GM12878 (cell line): ENCODE results near the gene THOC5. TPM values are rescaled to one million over a fixed set of nuclear protein-coding genes. Genes with fewer than 3 reads are reported as not detected.

ENCODE experiments used
- EGR1 ChIP-seq, 2 experiments: IDR thresholded peaks; 1 replicate in 1 of 2; 2 replicates in 1 of 2; pipeline ENCODE4 v1.6.1; 2011 to 2012; ENCODE audit warnings: low read depth in 2 of 2, low read length in 2 of 2, borderline replicate concordance in 1 of 2, mild to moderate bottlenecking in 1 of 2, moderate library complexity in 1 of 2
- HDAC2 ChIP-seq: fragments of 200-600 bp; sonication (generic); IDR thresholded peaks from 2 replicates; pipeline ENCODE4 v1.6.1; 2017
- KLF5 ChIP-seq: fragments of 450-650 bp; IDR thresholded peaks from 2 replicates; pipeline ENCODE4 v1.6.1; 2014; ENCODE audit warnings: mild to moderate bottlenecking; ENCODE audit not compliant: partially characterized antibody
- NFYB ChIP-seq: IDR thresholded peaks from 2 replicates; pipeline ENCODE4 v1.6.1; 2011; ENCODE audit warnings: low read depth, mild to moderate bottlenecking, low read length, improper control_type of control experiment, moderate library complexity; ENCODE audit not compliant: insufficient read depth
- NKRF ChIP-seq: fragments of 450-650 bp; conservative IDR thresholded peaks from 2 replicates; pipeline ENCODE4 v1.6.1; 2017; ENCODE audit warnings: mild to moderate bottlenecking, moderate library complexity
- RELA ChIP-seq: fragments of 450-650 bp; IDR thresholded peaks from 2 replicates; pipeline ENCODE4 v1.8.0; 2014; ENCODE audit warnings: borderline replicate concordance; ENCODE audit not compliant: partially characterized antibody
- SIN3A ChIP-seq: IDR thresholded peaks from 2 replicates; pipeline ENCODE4 v1.6.1; 2012; ENCODE audit warnings: low read depth, low read length, improper control_type of control experiment
- SRF ChIP-seq, 2 experiments: IDR thresholded peaks; 2 replicates each; pipeline ENCODE4 v1.6.1; 2011; ENCODE audit warnings: low read depth in 2 of 2, low read length in 2 of 2, mild to moderate bottlenecking in 1 of 2, moderate library complexity in 1 of 2
- TAF1 ChIP-seq: IDR thresholded peaks from 2 replicates; pipeline ENCODE4 v1.6.1; 2011; ENCODE audit warnings: mild to moderate bottlenecking, low read depth, low read length, borderline replicate concordance
- ZBTB33 ChIP-seq: fragments of 450-650 bp; IDR thresholded peaks from 2 replicates; pipeline ENCODE4 v1.6.1; 2017; ENCODE audit warnings: mild to moderate bottlenecking
- polyA plus RNA-seq, 11 experiments: library from polyadenylated mRNA; depleted of rRNA in 4 of 11; unstranded in 6 of 11; stranded (reverse) in 5 of 11; fragments of >200 nt; fragmentation: Nextera tagmentation in 4 of 11; fragmentation: Illumina TruSeq in 1 of 11; extraction: Ambion mirVana in 4 of 11; extraction: Trizol in 1 of 11; gene quantifications; 1 replicate in 1 of 11; 2 replicates in 10 of 11; pipeline versions ENCODE4 v1.2.1 to v1.2.3, GENCODE V29; 2011 to 2016; ENCODE audit warnings: inconsistent platforms in 2 of 11, missing spikeins in 2 of 11, low read depth in 1 of 11
- total RNA-seq, 4 experiments: library from RNA; depleted of rRNA in 3 of 4; stranded (reverse); fragments of >200 nt in 3 of 4; fragmentation: Illumina TruSeq in 1 of 4; extraction: Trizol in 1 of 4; gene quantifications; 2 replicates each; pipeline versions ENCODE4 v1.2.1 to v1.2.3, GENCODE V29; 2013 to 2021
- TF ChIP-seq, protein P1 (sequence below): fragments of 450-650 bp; IDR thresholded peaks from 2 replicates; pipeline ENCODE4 v1.6.1; 2017; ENCODE audit warnings: mild to moderate bottlenecking, moderate library complexity
- TF ChIP-seq, protein P2 (sequence below): fragments of 450-650 bp; formaldehyde crosslinking; IDR thresholded peaks from 2 replicates; pipeline ENCODE4 v1.5.0; 2022; ENCODE audit warnings: mild to moderate bottlenecking, missing genetic modification characterization
- TF ChIP-seq, protein P3 (sequence below): fragments of 450-650 bp; IDR thresholded peaks from 2 replicates; pipeline ENCODE4 v1.6.1; 2016; ENCODE audit warnings: mild to moderate bottlenecking

The THOC5 gene
- total and polyA plus RNA-seq, 10 of the 15 experiments (the other 5 are each of a cell fraction or from before 2014, with no cell fraction given): 20.9 to 44.9 (median 31.4) TPM

- TF ChIP-seq EGR1 (IDR thresholded peaks at IDR 0.05; ENCODE audit: borderline replicate concordance in 1 of 2, low read depth in 2 of 2, low read length in 2 of 2): peak in 1 of 2 experiments; percentile 44; a peak in 1 of 3 replicates
- TF ChIP-seq, protein P1, sequence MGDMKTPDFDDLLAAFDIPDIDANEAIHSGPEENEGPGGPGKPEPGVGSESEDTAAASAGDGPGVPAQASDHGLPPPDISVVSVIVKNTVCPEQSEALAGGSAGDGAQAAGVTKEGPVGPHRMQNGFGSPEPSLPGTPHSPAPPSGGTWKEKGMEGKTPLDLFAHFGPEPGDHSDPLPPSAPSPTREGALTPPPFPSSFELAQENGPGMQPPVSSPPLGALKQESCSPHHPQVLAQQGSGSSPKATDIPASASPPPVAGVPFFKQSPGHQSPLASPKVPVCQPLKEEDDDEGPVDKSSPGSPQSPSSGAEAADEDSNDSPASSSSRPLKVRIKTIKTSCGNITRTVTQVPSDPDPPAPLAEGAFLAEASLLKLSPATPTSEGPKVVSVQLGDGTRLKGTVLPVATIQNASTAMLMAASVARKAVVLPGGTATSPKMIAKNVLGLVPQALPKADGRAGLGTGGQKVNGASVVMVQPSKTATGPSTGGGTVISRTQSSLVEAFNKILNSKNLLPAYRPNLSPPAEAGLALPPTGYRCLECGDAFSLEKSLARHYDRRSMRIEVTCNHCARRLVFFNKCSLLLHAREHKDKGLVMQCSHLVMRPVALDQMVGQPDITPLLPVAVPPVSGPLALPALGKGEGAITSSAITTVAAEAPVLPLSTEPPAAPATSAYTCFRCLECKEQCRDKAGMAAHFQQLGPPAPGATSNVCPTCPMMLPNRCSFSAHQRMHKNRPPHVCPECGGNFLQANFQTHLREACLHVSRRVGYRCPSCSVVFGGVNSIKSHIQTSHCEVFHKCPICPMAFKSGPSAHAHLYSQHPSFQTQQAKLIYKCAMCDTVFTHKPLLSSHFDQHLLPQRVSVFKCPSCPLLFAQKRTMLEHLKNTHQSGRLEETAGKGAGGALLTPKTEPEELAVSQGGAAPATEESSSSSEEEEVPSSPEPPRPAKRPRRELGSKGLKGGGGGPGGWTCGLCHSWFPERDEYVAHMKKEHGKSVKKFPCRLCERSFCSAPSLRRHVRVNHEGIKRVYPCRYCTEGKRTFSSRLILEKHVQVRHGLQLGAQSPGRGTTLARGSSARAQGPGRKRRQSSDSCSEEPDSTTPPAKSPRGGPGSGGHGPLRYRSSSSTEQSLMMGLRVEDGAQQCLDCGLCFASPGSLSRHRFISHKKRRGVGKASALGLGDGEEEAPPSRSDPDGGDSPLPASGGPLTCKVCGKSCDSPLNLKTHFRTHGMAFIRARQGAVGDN: peak; percentile 52; the same call in 1 of the 2 replicates
- TF ChIP-seq, protein P2, sequence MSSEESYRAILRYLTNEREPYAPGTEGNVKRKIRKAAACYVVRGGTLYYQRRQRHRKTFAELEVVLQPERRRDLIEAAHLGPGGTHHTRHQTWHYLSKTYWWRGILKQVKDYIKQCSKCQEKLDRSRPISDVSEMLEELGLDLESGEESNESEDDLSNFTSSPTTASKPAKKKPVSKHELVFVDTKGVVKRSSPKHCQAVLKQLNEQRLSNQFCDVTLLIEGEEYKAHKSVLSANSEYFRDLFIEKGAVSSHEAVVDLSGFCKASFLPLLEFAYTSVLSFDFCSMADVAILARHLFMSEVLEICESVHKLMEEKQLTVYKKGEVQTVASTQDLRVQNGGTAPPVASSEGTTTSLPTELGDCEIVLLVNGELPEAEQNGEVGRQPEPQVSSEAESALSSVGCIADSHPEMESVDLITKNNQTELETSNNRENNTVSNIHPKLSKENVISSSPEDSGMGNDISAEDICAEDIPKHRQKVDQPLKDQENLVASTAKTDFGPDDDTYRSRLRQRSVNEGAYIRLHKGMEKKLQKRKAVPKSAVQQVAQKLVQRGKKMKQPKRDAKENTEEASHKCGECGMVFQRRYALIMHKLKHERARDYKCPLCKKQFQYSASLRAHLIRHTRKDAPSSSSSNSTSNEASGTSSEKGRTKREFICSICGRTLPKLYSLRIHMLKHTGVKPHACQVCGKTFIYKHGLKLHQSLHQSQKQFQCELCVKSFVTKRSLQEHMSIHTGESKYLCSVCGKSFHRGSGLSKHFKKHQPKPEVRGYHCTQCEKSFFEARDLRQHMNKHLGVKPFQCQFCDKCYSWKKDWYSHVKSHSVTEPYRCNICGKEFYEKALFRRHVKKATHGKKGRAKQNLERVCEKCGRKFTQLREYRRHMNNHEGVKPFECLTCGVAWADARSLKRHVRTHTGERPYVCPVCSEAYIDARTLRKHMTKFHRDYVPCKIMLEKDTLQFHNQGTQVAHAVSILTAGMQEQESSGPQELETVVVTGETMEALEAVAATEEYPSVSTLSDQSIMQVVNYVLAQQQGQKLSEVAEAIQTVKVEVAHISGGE (CRISPR knock-in tag): peak; percentile 56; the same call in 1 of the 2 replicates
- no peak for TF ChIP-seq ZBTB33
- peak; percentile 93 for TF ChIP-seq NKRF
- TF ChIP-seq NFYB: no peak
- TF ChIP-seq, protein P3, sequence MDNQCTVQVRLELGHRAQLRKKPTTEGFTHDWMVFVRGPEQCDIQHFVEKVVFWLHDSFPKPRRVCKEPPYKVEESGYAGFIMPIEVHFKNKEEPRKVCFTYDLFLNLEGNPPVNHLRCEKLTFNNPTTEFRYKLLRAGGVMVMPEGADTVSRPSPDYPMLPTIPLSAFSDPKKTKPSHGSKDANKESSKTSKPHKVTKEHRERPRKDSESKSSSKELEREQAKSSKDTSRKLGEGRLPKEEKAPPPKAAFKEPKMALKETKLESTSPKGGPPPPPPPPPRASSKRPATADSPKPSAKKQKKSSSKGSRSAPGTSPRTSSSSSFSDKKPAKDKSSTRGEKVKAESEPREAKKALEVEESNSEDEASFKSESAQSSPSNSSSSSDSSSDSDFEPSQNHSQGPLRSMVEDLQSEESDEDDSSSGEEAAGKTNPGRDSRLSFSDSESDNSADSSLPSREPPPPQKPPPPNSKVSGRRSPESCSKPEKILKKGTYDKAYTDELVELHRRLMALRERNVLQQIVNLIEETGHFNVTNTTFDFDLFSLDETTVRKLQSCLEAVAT: no peak
- peak; percentile 63 for TF ChIP-seq RELA
- TF ChIP-seq TAF1: peak; percentile 83; the same call in 1 of the 2 replicates
- peak; percentile 96 for TF ChIP-seq SIN3A
- TF ChIP-seq SRF (IDR thresholded peaks at IDR 0.05; ENCODE audit: low read depth in 2 of 2, low read length in 2 of 2): peak in 1 of 2 experiments; percentile 37; a peak in 1 of 4 replicates
- TF ChIP-seq KLF5: peak; percentile 70
- TF ChIP-seq HDAC2: no peak
Observed at GRCh38 chr22:29553351-29554224, at the start of gene THOC5 (continued).
